CD4-positive, alpha-beta T cell treated with Interleukin-4 for 1 hour (primary cell): Measurements from ENCODE around the gene ARTN.

Experiments used
- DNase-seq, 2 donors: peaks; one replicate each; pipeline ENCODE4 v3.0.0-alpha.2; 2020 to 2022

Gene ARTN, protein sequence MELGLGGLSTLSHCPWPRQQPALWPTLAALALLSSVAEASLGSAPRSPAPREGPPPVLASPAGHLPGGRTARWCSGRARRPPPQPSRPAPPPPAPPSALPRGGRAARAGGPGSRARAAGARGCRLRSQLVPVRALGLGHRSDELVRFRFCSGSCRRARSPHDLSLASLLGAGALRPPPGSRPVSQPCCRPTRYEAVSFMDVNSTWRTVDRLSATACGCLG

DNA sequence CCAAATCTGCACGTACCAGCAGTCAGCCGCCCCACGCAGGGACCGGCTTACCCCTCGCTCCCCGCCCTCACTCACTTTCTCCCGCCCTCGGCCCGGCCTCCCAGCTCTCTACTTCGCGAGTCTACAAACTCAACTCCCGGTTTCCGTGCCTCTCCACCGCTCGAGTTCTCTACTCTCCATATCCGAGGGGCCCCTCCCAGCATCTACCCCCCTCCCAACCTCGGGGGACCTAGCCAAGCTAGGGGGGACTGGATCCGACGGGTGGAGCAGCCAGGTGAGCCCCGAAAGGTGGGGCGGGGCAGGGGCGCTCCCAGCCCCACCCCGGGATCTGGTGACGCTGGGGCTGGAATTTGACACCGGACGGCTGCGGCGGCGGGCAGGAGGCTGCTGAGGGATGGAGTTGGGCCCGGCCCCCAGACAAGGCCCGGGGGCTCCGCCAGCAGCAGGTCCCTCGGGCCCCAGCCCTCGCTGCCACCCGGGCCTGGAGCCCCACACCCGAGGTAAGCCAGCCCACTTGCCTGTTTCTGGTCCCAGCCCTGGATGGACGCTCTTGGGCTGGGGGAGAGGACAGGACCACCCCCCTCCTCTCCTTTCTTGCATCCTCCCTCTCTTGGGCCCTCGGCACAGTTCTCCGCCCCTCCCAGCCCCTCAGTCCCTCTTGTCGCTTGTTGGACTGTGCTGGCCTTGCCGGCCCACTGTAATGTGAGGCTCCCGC, at the start of gene ARTN:
TSS of gene ARTN (plus strand) at position 416 of the 715 bp plus-strand sequence. CDS start 1,856 bp downstream, outside the sequence.
- DNase-seq, result no peak

- DNase-seq, result no peak
These were observed 48.3 kb upstream of the ARTN start for GRCh38 chr1:43885279-43885801.

DNA sequence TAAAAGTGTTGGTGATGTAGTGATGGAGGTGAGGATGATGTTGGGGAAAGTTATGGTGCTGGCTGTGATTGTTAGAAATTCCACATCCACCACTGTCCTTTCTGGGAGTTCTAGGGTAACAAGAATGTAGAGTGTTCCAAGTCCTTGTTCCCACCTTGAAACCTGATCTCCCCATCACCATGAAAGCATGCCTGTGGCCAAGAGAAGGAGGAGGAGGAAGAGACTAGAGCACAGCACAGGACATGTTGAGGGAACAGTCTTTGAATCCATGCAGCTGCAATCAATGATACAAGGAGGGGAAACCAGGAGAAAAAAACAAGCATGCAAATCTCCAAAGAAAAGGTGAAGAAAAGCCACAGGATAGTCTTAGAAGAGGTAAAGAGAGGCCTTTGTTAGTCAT, 45.9 kb upstream of the ARTN start:
- DNase-seq, result no peak

- no peak for DNase-seq
These were observed 42.8 kb upstream of the ARTN start for GRCh38 chr1:43890815-43891214.

DNA sequence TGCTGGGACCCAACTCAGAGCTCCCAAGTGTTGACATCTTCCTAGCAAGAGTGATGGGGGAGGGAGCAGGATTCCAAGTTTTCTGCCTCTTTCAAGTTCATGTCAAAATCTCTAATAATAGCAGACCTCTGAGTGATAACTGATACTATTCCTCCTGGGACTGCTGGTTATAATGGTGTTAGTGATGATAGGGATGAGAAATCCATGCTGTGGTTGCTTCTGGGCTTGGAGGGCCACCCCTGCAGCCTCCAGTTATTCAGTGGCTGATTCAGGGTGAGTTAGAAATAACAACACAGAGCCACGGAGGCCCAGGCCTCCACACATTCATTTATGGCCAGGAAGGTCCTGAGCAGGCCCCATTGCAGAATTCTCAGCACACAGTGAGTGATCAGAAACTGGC, 40.6 kb upstream of the ARTN start:
- DNase-seq, result no peak

- no peak for DNase-seq
These were observed 34.6 kb upstream of the ARTN start for GRCh38 chr1:43898981-43899380.

DNA sequence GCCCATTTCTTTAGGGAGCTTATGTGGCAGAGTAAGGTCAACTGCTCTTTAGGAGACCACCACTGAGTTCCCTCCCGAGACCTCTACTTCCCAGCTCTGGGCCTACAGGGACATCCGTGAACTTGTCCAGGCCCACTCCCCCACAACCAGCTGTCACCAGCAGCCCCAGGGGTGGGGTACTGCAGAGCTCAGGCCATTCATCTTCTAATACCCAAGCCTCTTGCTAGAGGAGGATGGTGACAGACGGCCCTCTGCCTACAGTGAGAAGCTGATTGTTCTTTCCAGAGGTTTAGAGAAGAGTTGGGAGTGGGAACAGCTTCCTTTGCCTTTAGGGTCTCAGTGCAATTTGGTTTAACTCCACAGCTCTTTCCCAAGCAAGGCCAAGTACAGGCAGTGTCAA, 33.2 kb upstream of the ARTN start:
- DNase-seq, result no peak

GRCh38 chr1:43901196-43901961, 32.2 kb upstream of the ARTN start:
- no peak for DNase-seq

GRCh38 chr1:43902058-43902831, 31.4 kb upstream of the ARTN start:
- DNase-seq, result no peak

DNA sequence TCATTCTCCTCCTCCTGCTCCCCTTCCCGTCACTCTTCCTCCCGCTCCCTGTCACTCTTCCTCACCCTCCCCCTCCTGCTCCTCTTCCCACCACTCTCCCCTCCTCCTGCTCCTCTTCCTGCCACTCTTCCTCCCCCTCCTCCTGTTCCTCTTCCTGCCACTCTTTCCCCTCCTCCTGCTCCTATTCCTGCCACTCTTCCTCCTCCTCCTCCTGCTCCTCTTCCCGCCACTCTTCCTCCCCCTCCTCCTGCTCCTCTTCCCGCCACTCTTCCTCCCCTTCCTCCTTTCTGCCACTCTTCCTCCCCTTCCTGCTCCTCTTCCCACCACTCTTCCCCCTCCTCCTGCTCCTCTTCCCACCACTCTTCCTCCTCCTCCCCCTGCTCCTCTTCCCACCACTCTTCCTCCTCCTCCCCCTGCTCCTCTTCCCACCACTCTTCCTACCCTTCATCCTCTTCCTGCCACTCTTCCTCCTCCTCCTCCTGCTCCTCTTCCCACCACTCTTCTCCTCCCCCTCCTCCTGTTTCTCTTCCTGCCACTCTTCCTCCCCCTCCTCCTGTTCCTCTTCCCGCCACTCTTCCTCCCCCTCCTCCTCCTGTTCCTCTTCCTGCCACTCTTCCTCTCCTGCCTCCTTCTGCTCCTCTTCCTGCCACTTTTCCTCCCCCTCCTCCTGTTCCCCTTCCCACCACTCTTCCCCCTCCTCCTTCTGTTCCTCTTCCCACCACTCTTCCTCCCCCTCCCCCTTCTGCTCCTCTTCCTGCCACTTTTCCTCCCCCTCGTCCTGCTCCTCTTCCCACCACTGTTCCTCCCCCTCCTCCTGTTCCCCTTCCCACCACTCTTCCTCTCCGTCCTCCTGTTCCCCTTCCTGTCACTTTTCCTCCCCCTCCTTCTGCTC, 28.7 kb upstream of the ARTN start:
- no peak for DNase-seq

DNA sequence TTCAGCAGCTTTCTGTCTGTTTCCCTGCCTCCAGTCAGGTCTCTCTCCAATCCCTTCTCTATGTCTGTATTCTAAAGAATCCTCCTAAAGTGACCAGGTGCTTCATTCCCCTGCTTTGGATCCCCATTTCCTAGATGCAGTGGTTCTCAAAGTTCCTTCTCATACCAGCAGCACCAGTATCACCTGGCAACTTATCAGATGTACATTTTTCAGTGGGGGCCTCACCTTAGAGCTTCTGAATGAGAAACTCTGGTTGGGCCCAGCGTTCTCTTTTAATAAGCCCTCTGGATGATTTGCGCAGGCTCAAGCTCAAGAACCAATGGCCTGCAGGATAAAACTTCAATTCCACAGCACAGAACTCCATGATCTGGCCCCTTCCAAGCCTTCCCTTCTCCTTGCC, 25.4 kb upstream of the ARTN start:
- no peak for DNase-seq

- DNase-seq, result no peak
These were observed 24.7 kb upstream of the ARTN start for GRCh38 chr1:43908858-43909257.

DNA sequence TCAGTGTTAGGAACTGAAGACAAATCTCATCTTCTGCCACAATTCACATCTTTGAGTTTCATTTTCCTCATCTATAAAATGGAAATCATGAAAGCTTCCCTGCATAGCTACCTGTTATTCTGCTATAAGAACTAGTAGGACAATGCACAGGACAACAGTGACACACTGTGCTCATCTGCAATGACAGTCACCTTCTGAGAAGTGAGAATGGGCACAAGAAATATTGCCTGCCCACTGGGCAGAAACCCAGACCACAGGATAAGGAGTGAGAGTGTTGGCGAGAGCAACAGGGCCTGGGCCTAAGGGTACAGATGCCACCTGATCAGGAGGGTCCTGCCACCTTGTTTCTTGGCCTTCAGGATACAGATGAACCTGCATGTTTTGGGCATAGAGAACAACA, 23.3 kb upstream of the ARTN start:
- DNase-seq, result no peak

DNA sequence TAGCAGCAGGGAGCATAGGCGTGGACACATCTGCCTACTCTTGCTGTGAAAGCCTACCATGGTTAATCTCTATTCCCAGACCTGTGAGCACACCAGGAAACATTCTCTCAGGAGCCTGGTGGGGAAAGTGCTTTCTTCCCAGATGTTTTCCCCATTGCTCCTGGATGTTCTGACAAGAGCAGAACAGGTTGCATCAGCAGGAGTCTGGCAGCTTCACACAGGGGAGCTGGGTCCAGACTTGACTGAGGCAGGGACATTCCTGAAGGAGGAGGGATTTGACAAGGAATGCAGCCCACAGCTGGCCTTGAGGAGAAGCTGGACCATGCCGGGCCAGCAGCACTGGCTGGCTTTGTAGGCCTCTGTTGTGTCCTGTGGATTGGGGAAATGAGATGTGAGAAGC, 21.0 kb upstream of the ARTN start:
- DNase-seq, result no peak

GRCh38 chr1:43913051-43913501, 20.5 kb upstream of the ARTN start:
- DNase-seq, result no peak

GRCh38 chr1:43913666-43914360, 19.8 kb upstream of the ARTN start:
- no peak for DNase-seq

- DNase-seq, result no peak
These were observed 18.8 kb upstream of the ARTN start for GRCh38 chr1:43914576-43915525.

DNA sequence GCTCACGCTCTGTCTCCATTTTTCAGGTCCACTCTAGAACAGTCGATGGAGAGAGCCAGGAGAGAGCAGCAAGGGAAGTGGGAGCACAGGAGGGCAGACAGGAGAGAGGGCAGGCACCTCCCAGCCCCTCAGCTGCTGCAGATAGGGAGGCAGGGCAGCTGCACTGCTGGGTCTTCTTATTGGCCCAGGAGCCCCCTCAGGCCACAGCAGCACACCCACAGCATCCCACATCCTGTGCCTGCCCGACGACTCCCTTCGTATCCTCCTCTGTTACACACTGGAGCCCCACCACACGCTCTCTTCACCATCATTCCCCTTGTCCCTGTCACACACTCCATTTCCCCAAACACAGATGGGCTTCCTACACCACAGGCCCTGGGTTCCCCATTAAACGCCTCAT, 13.7 kb upstream of the ARTN start:
- DNase-seq, result no peak

DNA sequence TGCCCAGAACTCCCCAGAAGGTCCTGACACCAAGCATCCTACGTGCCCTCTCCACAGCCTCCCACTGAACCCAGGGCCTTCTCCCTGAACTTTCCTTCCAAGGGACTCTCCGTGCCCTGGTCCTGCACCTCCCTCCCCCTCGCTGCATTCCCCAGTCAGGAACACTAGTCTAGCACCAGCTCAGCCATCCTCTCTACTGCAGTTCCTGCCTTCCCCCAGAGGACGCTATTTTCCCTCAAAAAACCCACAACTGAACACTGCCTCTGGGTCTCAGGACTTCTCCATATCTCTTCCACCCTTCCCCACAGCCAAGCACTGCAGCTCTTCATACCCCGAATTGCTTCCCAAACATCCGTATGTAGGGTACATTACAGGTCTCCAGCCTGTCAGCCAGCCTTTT, 12.6 kb upstream of the ARTN start:
- DNase-seq, result no peak

- no peak for DNase-seq
These were observed 9.1 kb upstream of the ARTN start for GRCh38 chr1:43924516-43924915.
